SK-N-SH treated with all-trans-retinoic acid at 6 μM for 48 hours (cell line): Measurements from ENCODE around the gene IL1RN.

Experiments used
- ARNTL ChIP-seq: fragments of 450-650 bp; formaldehyde crosslinking; IDR thresholded peaks from 2 replicates; pipeline ENCODE4 v1.5.0; 2020; ENCODE audit warnings: low read depth, mild to moderate bottlenecking, moderate library complexity, borderline replicate concordance
- CSRNP3 ChIP-seq: fragments of 250-450 bp; sonication (Bioruptor Pico); IDR thresholded peaks from 2 replicates; pipeline ENCODE4 v1.5.1; 2021; ENCODE audit warnings: mild to moderate bottlenecking, moderate library complexity
- ESRRG ChIP-seq: fragments of 250-450 bp; sonication (Bioruptor Pico); IDR thresholded peaks from 2 replicates; pipeline ENCODE4 v1.6.1; 2021; ENCODE audit warnings: mild to moderate bottlenecking
- GLIS3 ChIP-seq: fragments of 250-450 bp; sonication (Bioruptor Pico); IDR thresholded peaks from 2 replicates; pipeline ENCODE4 v1.5.0; 2020; ENCODE audit warnings: mild to moderate bottlenecking, moderate library complexity
- ISL1 ChIP-seq: fragments of 250-450 bp; sonication (Bioruptor Pico); IDR thresholded peaks from 2 replicates; pipeline ENCODE4 v2.1.2; 2022; ENCODE audit warnings: mild to moderate bottlenecking, moderate library complexity
- OSR1 ChIP-seq: fragments of 250-450 bp; sonication (Bioruptor Pico); IDR thresholded peaks from 2 replicates; pipeline ENCODE4 v1.8.0; 2022; ENCODE audit warnings: moderate library complexity, mild to moderate bottlenecking, inconsistent platforms
- PATZ1 ChIP-seq: fragments of 250-450 bp; sonication (Bioruptor Pico); IDR thresholded peaks from 2 replicates; pipeline ENCODE4 v1.8.0; 2020; ENCODE audit warnings: mild to moderate bottlenecking, moderate library complexity, borderline replicate concordance
- RARB ChIP-seq: fragments of 250-450 bp; sonication (Bioruptor Pico); IDR thresholded peaks from 2 replicates; pipeline ENCODE4 v1.8.0; 2021; ENCODE audit warnings: mild to moderate bottlenecking, moderate library complexity
- TOX ChIP-seq: fragments of 250-450 bp; sonication (Bioruptor Pico); IDR thresholded peaks from 2 replicates; pipeline ENCODE4 v1.8.0; 2021; ENCODE audit warnings: mild to moderate bottlenecking, moderate library complexity, borderline replicate concordance
- ZC3H10 ChIP-seq: fragments of 250-450 bp; sonication (Bioruptor Pico); IDR thresholded peaks from 2 replicates; pipeline ENCODE4 v1.5.1; 2021; ENCODE audit warnings: mild to moderate bottlenecking, moderate library complexity
- ZFP30 ChIP-seq: fragments of 450-650 bp; formaldehyde crosslinking; IDR thresholded peaks from 2 replicates; pipeline ENCODE4 v1.5.0; 2022; ENCODE audit warnings: mild to moderate bottlenecking, moderate library complexity
- ZNF565 ChIP-seq: fragments of 450-650 bp; formaldehyde crosslinking; conservative IDR thresholded peaks from 2 replicates; pipeline ENCODE4 v1.5.0; 2020; ENCODE audit warnings: low read depth, mild to moderate bottlenecking, moderate library complexity
- ZNF8 ChIP-seq: fragments of 450-650 bp; formaldehyde crosslinking; IDR thresholded peaks from 2 replicates; pipeline ENCODE4 v1.5.0; 2020; ENCODE audit warnings: mild to moderate bottlenecking, moderate library complexity
- TF ChIP-seq, protein P1 (sequence below): fragments of 250-450 bp; sonication (Bioruptor Pico); IDR thresholded peaks from 2 replicates; pipeline ENCODE4 v1.5.0; 2020; ENCODE audit warnings: mild to moderate bottlenecking, moderate library complexity

GRCh38 chr2:113091231-113091896 lies 36.0 kb upstream of the IL1RN start:
- TF ChIP-seq OSR1 (CRISPR knock-in tag) (no peak), ZNF565 (no peak), GLIS3 (CRISPR knock-in tag) (no peak), ARNTL (CRISPR knock-in tag) (no peak), ISL1 (CRISPR knock-in tag) (no peak), TOX (CRISPR knock-in tag) (no peak), PATZ1 (no peak), ZFP30 (CRISPR knock-in tag) (no peak), RARB (CRISPR knock-in tag) (no peak), ZC3H10 (CRISPR knock-in tag) (no peak), ESRRG (CRISPR knock-in tag) (no peak), ZNF8 (no peak), CSRNP3 (CRISPR knock-in tag) (no peak)
- TF ChIP-seq, protein P1, sequence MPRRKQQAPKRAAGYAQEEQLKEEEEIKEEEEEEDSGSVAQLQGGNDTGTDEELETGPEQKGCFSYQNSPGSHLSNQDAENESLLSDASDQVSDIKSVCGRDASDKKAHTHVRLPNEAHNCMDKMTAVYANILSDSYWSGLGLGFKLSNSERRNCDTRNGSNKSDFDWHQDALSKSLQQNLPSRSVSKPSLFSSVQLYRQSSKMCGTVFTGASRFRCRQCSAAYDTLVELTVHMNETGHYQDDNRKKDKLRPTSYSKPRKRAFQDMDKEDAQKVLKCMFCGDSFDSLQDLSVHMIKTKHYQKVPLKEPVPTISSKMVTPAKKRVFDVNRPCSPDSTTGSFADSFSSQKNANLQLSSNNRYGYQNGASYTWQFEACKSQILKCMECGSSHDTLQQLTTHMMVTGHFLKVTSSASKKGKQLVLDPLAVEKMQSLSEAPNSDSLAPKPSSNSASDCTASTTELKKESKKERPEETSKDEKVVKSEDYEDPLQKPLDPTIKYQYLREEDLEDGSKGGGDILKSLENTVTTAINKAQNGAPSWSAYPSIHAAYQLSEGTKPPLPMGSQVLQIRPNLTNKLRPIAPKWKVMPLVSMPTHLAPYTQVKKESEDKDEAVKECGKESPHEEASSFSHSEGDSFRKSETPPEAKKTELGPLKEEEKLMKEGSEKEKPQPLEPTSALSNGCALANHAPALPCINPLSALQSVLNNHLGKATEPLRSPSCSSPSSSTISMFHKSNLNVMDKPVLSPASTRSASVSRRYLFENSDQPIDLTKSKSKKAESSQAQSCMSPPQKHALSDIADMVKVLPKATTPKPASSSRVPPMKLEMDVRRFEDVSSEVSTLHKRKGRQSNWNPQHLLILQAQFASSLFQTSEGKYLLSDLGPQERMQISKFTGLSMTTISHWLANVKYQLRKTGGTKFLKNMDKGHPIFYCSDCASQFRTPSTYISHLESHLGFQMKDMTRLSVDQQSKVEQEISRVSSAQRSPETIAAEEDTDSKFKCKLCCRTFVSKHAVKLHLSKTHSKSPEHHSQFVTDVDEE (CRISPR knock-in tag): no peak
